MM.1S (cell line): ENCODE data around the gene TBC1D5.

Experiments used
- DNase-seq: peaks from one replicate; pipeline ENCODE4 v3.0.0-alpha.2; 2015
- H2AFZ ChIP-seq: fragments of 300-600 bp; sonication (generic); 2 replicates; pipeline ENCODE4 v1.6.0; 2016; ENCODE audit warnings: antibody characterized with exemption, low read length
- H3F3A ChIP-seq: fragments of 300-600 bp; sonication (generic); 2 replicates; pipeline ENCODE4 v1.6.1; 2016; ENCODE audit warnings: mild to moderate bottlenecking, antibody characterized with exemption, low read length, moderate library complexity, mixed read lengths; ENCODE audit not compliant: insufficient read depth
- H3K27ac ChIP-seq: fragments of 300-600 bp; sonication (generic); 2 replicates; pipeline ENCODE4 v1.5.1; 2016; ENCODE audit warnings: mild to moderate bottlenecking, low read length
- H3K27me3 ChIP-seq: fragments of 300-600 bp; sonication (generic); replicated peaks from 2 replicates; pipeline ENCODE4 v1.6.0; 2016; ENCODE audit warnings: low read length; ENCODE audit not compliant: insufficient read depth
- H3K36me3 ChIP-seq: fragments of 300-600 bp; sonication (generic); replicated peaks from 2 replicates; pipeline ENCODE4 v1.6.1; 2016; ENCODE audit warnings: mild to moderate bottlenecking, low read length, mixed read lengths; ENCODE audit not compliant: insufficient read depth
- H3K4me1 ChIP-seq: fragments of 300-600 bp; sonication (generic); 2 replicates; pipeline ENCODE4 v1.6.1; 2016; ENCODE audit warnings: low read length, mixed read lengths
- H3K4me2 ChIP-seq: fragments of 300-600 bp; sonication (generic); 2 replicates; pipeline ENCODE4 v1.6.0; 2016; ENCODE audit warnings: low read depth, low read length
- H3K4me3 ChIP-seq: fragments of 300-600 bp; sonication (generic); 2 replicates; pipeline ENCODE4 v1.5.1; 2016; ENCODE audit warnings: low read length, mixed read lengths
- H3K79me2 ChIP-seq: fragments of 300-600 bp; sonication (generic); 2 replicates; pipeline ENCODE4 v1.6.1; 2016; ENCODE audit warnings: mixed run types, low read length, mixed read lengths
- H3K9ac ChIP-seq: fragments of 300-600 bp; sonication (generic); 2 replicates; pipeline ENCODE4 v1.6.1; 2016; ENCODE audit warnings: low read length, mixed read lengths
- H3K9me2 ChIP-seq: fragments of 300-600 bp; sonication (generic); replicated peaks from 2 replicates; pipeline ENCODE4 v1.6.1; 2016; ENCODE audit warnings: mild to moderate bottlenecking, low read length, mixed read lengths; ENCODE audit not compliant: insufficient read depth
- H3K9me3 ChIP-seq: fragments of 300-600 bp; sonication (generic); replicated peaks from 2 replicates; pipeline ENCODE4 v1.6.1; 2016; ENCODE audit warnings: mild to moderate bottlenecking, low read length, mixed read lengths; ENCODE audit not compliant: insufficient read depth
- H4K20me1 ChIP-seq: fragments of 300-600 bp; sonication (generic); 2 replicates; pipeline ENCODE4 v1.6.1; 2016; ENCODE audit warnings: mild to moderate bottlenecking, low read length, moderate library complexity, mixed read lengths; ENCODE audit not compliant: insufficient read depth
- CTCF ChIP-seq: fragments of 300-600 bp; sonication (generic); IDR thresholded peaks from 2 replicates; pipeline ENCODE4 v1.5.1; 2016; ENCODE audit warnings: antibody characterized with exemption, low read length, mixed read lengths
- EZH2 ChIP-seq: fragments of 300-600 bp; sonication (generic); optimal IDR thresholded peaks from 2 replicates; pipeline ENCODE3; 2017; ENCODE audit warnings: low read depth, mild to moderate bottlenecking, antibody characterized with exemption, low read length, mixed read lengths
- EZH2phosphoT487 ChIP-seq: fragments of 300-600 bp; sonication (generic); IDR thresholded peaks from 2 replicates; pipeline ENCODE4 v1.6.1; 2018; ENCODE audit warnings: antibody characterized with exemption, low read length

The TBC1D5 gene

GRCh38 chr3:17672506-17672905 is 69.9 kb downstream of the TBC1D5 start:
- H3K79me2 ChIP-seq, result no peaks in the 10 kb centered on the region
- no peak for DNase-seq

GRCh38 chr3:17670749-17671148 is 71.7 kb downstream of the TBC1D5 start:
- no peak for DNase-seq
- H3K79me2 ChIP-seq, result no peaks in the 10 kb centered on the region
- H3K27me3 ChIP-seq, result no peaks in the 10 kb centered on the region
- H3K9ac ChIP-seq, result no peak overlapping the region
- H3K4me1 ChIP-seq, result no peaks in the 10 kb centered on the region
- H3K4me2 ChIP-seq, result no peak overlapping the region
- H3K4me3 ChIP-seq, result no peak overlapping the region
- no peak overlapping the region for H3K27ac ChIP-seq
- H4K20me1 ChIP-seq, result no peaks in the 10 kb centered on the region
- no peaks in the 10 kb centered on the region for H3K36me3 ChIP-seq
- no peaks in the 10 kb centered on the region for H3K9me3 ChIP-seq
- TF ChIP-seq EZH2 (no peak), CTCF (no peak), EZH2phosphoT487 (no peak)
- no peak overlapping the region for H2AFZ ChIP-seq
- no peaks in the 10 kb centered on the region for H3F3A ChIP-seq
- no peaks in the 10 kb centered on the region for H3K9me2 ChIP-seq

More at GRCh38 chr3:17672506-17672905, 69.9 kb downstream of the TBC1D5 start:
- Histone ChIP-seq H2AFZ (no peak overlapping the region), H4K20me1 (no peaks in the 10 kb centered on the region), H3K36me3 (no peaks in the 10 kb centered on the region), H3K27me3 (no peaks in the 10 kb centered on the region), H3K9me2 (no peaks in the 10 kb centered on the region), H3K27ac (no peak overlapping the region), H3F3A (no peaks in the 10 kb centered on the region), H3K9me3 (no peaks in the 10 kb centered on the region), H3K4me2 (no peak overlapping the region), H3K4me1 (no peaks in the 10 kb centered on the region), H3K4me3 (no peak overlapping the region), H3K9ac (no peak overlapping the region)
- TF ChIP-seq EZH2phosphoT487, result no peak
- no peak for TF ChIP-seq EZH2
- TF ChIP-seq CTCF, result no peak

- TF ChIP-seq CTCF (no peak), EZH2phosphoT487 (no peak)
- no peak overlapping the region for H3K4me3 ChIP-seq
- H2AFZ ChIP-seq, result no peak overlapping the region
- no peaks in the 10 kb centered on the region for H3K27me3 ChIP-seq
- H3K79me2 ChIP-seq, result no peaks in the 10 kb centered on the region
- no peaks in the 10 kb centered on the region for H4K20me1 ChIP-seq
- no peaks in the 10 kb centered on the region for H3K4me1 ChIP-seq
- no peak overlapping the region for H3K9ac ChIP-seq
- H3K4me2 ChIP-seq, result no peak overlapping the region
- no peaks in the 10 kb centered on the region for H3K36me3 ChIP-seq
- no peaks in the 10 kb centered on the region for H3F3A ChIP-seq
- H3K9me3 ChIP-seq, result no peaks in the 10 kb centered on the region
- H3K9me2 ChIP-seq, result no peaks in the 10 kb centered on the region
- no peak overlapping the region for H3K27ac ChIP-seq
- no peak for DNase-seq
These were observed 77.5 kb downstream of the TBC1D5 start for GRCh38 chr3:17664923-17665322.
